GM23338 (cell line): Measurements from ENCODE around the gene AASDH. TPM values are rescaled to one million over a fixed set of nuclear protein-coding genes. Genes with fewer than 3 reads are reported as not detected.

Experiments used
- ATAC-seq: fragments of 200-7000 bp; cut with Tn5 transposase; 3 replicates; pipeline ENCODE4 v1.9.1; 2020
- DNase-seq: peaks from one replicate; pipeline ENCODE4 v3.0.0-alpha.2; 2015; ENCODE audit warnings: low spot score
- H2AFZ ChIP-seq: fragments of 200-600 bp; sonication (generic); 2 replicates; pipeline ENCODE4 v1.8.0; 2016; ENCODE audit warnings: antibody characterized with exemption, mild to moderate bottlenecking, moderate library complexity
- H3F3A ChIP-seq: fragments of 200-600 bp; sonication (generic); replicated peaks from 2 replicates; pipeline ENCODE4 v1.8.0; 2017; ENCODE audit warnings: antibody characterized with exemption, mixed run types, low read depth
- H3K27ac ChIP-seq: fragments of 200-600 bp; sonication (generic); 2 replicates; pipeline ENCODE4 v1.6.1; 2016; ENCODE audit warnings: low read depth
- H3K27me3 ChIP-seq: fragments of 200-600 bp; sonication (generic); 2 replicates; pipeline ENCODE4 v1.8.0; 2016; ENCODE audit warnings: mild to moderate bottlenecking, mixed run types, moderate library complexity; ENCODE audit not compliant: insufficient read depth
- H3K36me3 ChIP-seq: fragments of 200-600 bp; sonication (generic); 2 replicates; pipeline ENCODE4 v1.8.0; 2016; ENCODE audit warnings: mild to moderate bottlenecking; ENCODE audit not compliant: insufficient read depth
- H3K4me1 ChIP-seq: fragments of 200-600 bp; sonication (generic); 2 replicates; pipeline ENCODE4 v1.8.0; 2016; ENCODE audit warnings: mild to moderate bottlenecking, moderate library complexity; ENCODE audit not compliant: insufficient read depth
- H3K4me2 ChIP-seq: fragments of 200-600 bp; sonication (generic); 2 replicates; pipeline ENCODE4 v1.7.1; 2017; ENCODE audit warnings: mixed run types
- H3K4me3 ChIP-seq: fragments of 200-600 bp; sonication (generic); 2 replicates; pipeline ENCODE4 v1.6.1; 2016; ENCODE audit warnings: mixed run types
- H3K79me2 ChIP-seq: fragments of 200-600 bp; sonication (generic); replicated peaks from 2 replicates; pipeline ENCODE4 v1.8.0; 2017; ENCODE audit warnings: mild to moderate bottlenecking; ENCODE audit not compliant: insufficient read depth
- H3K9me2 ChIP-seq: fragments of 200-600 bp; sonication (generic); 2 replicates; pipeline ENCODE4 v1.8.0; 2017; ENCODE audit not compliant: insufficient read depth
- H4K20me1 ChIP-seq: fragments of 200-600 bp; sonication (generic); replicated peaks from 2 replicates; pipeline ENCODE4 v1.8.0; 2017; ENCODE audit warnings: mild to moderate bottlenecking; ENCODE audit not compliant: insufficient read depth
- H3K27ac Mint-ChIP-seq: 2 replicates; pipeline ENCODE4 v1.8.0; 2020; ENCODE audit warnings: inconsistent platforms, mild to moderate bottlenecking, moderate library complexity, mixed read lengths
- H3K27me3 Mint-ChIP-seq: 3 replicates; pipeline ENCODE4 v1.8.0; 2022; ENCODE audit warnings: low read depth, mild to moderate bottlenecking, moderate library complexity, mixed read lengths, inconsistent platforms; ENCODE audit not compliant: insufficient read depth, poor library complexity
- H3K36me3 Mint-ChIP-seq: 3 replicates; pipeline ENCODE4 v1.8.0; 2021; ENCODE audit warnings: low read depth, mild to moderate bottlenecking, inconsistent platforms, moderate library complexity, mixed read lengths
- H3K4me1 Mint-ChIP-seq: 3 replicates; pipeline ENCODE4 v1.8.0; 2020; ENCODE audit warnings: mild to moderate bottlenecking, inconsistent platforms, mixed read lengths
- H3K4me3 Mint-ChIP-seq: 3 replicates; pipeline ENCODE4 v1.8.0; 2021; ENCODE audit warnings: moderate library complexity, mild to moderate bottlenecking, inconsistent platforms, mixed read lengths
- H3K9me3 Mint-ChIP-seq: 3 replicates; pipeline ENCODE4 v1.8.0; 2020; ENCODE audit warnings: moderate library complexity, mild to moderate bottlenecking, inconsistent platforms, mixed read lengths
- CREB1 ChIP-seq: fragments of 250-450 bp; sonication (Bioruptor Pico); IDR thresholded peaks from 2 replicates; pipeline ENCODE4 v1.5.0; 2020; ENCODE audit warnings: low read depth, mild to moderate bottlenecking, moderate library complexity
- EZH2 ChIP-seq: fragments of 200-600 bp; sonication (generic); IDR thresholded peaks from one replicate; pipeline ENCODE4 v1.8.0; 2017; ENCODE audit warnings: antibody characterized with exemption, mild to moderate bottlenecking, low read depth; ENCODE audit not compliant: unreplicated experiment
- EZH2phosphoT487 ChIP-seq: fragments of 200-600 bp; sonication (generic); IDR thresholded peaks from one replicate; pipeline ENCODE4 v1.8.1; 2018; ENCODE audit warnings: antibody characterized with exemption; ENCODE audit not compliant: unreplicated experiment
- JUNB ChIP-seq: IDR thresholded peaks from one replicate; pipeline ENCODE4 v1.6.1; 2016; ENCODE audit warnings: antibody characterized with exemption; ENCODE audit not compliant: unreplicated experiment
- NANOG ChIP-seq: IDR thresholded peaks from 2 replicates; pipeline ENCODE4 v1.6.1; 2016; ENCODE audit warnings: antibody characterized with exemption, borderline replicate concordance
- POLR2AphosphoS5 ChIP-seq: IDR thresholded peaks from 2 replicates; pipeline ENCODE4 v1.6.1; 2016; ENCODE audit warnings: antibody characterized with exemption, low read depth
- STAT1 ChIP-seq: IDR thresholded peaks from one replicate; pipeline ENCODE4 v1.6.1; 2016; ENCODE audit warnings: antibody characterized with exemption; ENCODE audit not compliant: unreplicated experiment
- ZNF114 ChIP-seq: fragments of 250-450 bp; sonication (Bioruptor Pico); IDR thresholded peaks from 2 replicates; pipeline ENCODE4 v1.5.0; 2020; ENCODE audit warnings: mild to moderate bottlenecking, moderate library complexity
- ZNF331 ChIP-seq: fragments of 250-450 bp; sonication (Bioruptor Pico); IDR thresholded peaks from 2 replicates; pipeline ENCODE4 v1.5.0; 2020; ENCODE audit warnings: low read depth, mild to moderate bottlenecking, moderate library complexity
- polyA plus RNA-seq: library from polyadenylated mRNA; unstranded; fragments of >200 nt; fragmentation: Nextera tagmentation; extraction: Ambion mirVana; gene quantifications from 2 replicates; pipeline ENCODE4 v1.2.1, GENCODE V29; 2016
- total RNA-seq: library from RNA; depleted of rRNA; stranded (reverse); fragments of >200 nt; shearing (Covaris generic); gene quantifications from 2 replicates; pipeline ENCODE4 v1.2.3, GENCODE V29; 2014
- TF ChIP-seq, protein P1 (sequence below), 2 experiments: fragments of 200-600 bp in 1 of 2; sonication (generic) in 1 of 2; conservative IDR thresholded peaks; 2 replicates each; pipeline versions ENCODE4 v1.5.1 to v1.6.1; 2016 to 2017; ENCODE audit warnings: antibody characterized with exemption in 2 of 2, low read depth in 2 of 2, mild to moderate bottlenecking in 2 of 2, moderate library complexity in 1 of 2
- TF ChIP-seq, protein P2 (sequence below): fragments of 250-450 bp; sonication (Bioruptor Pico); IDR thresholded peaks from 2 replicates; pipeline ENCODE4 v1.5.0; 2020; ENCODE audit warnings: mild to moderate bottlenecking, moderate library complexity
- TF ChIP-seq, protein P3 (sequence below): IDR thresholded peaks from 2 replicates; pipeline ENCODE4 v1.6.1; 2016; ENCODE audit warnings: antibody characterized with exemption
- TF ChIP-seq, protein P4 (sequence below): IDR thresholded peaks from one replicate; pipeline ENCODE4 v1.6.1; 2018; ENCODE audit warnings: antibody characterized with exemption; ENCODE audit not compliant: unreplicated experiment

Gene AASDH
- total and polyA plus RNA-seq, 2 experiments from 2014 or later: 12.2 to 35.6 TPM

DNA sequence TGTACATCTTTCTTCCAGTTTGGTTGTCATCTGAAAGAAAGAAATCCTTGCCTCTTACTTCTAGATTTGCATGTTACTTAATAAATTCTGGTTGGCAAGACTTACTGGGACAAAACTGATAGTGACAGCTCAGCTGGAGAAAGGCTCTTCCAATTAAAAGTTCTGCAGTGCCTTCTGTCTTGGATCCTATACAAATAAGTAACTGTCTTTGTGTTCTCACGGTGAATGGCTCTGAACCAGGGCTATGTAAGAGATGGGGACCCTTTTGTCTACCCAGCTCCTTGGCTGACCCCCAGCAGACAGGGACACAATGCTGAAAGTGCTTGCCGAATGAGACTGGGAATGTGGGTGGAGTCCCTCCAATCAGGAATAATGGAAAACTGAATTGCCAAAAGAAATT, 89.5 kb downstream of the AASDH start:
- H3K36me3 Mint-ChIP-seq: no peaks in the 10 kb centered on the region
- H3K27me3 ChIP-seq: no peaks in the 10 kb centered on the region

More for the DNA sequence above, 89.5 kb downstream of the AASDH start:
- H2AFZ ChIP-seq: no peak overlapping the region
- no peaks in the 10 kb centered on the region for H3F3A ChIP-seq
- no peak overlapping the region for H3K4me2 ChIP-seq
- H3K36me3 ChIP-seq: no peaks in the 10 kb centered on the region
- H4K20me1 ChIP-seq: no peaks in the 10 kb centered on the region
- Mint-ChIP-seq H3K27me3 (peaks cover 2% of the 10 kb centered on the region), H3K27ac (no peak overlapping the region), H3K4me3 (no peak overlapping the region), H3K4me1 (peaks cover 14% of the 10 kb centered on the region), H3K9me3 (no peaks in the 10 kb centered on the region)
- H3K4me1 ChIP-seq: no peaks in the 10 kb centered on the region; the same call in none of the 2 replicates
- TF ChIP-seq EZH2phosphoT487 (no peak), JUNB (no peak), ZNF331 (CRISPR knock-in tag) (no peak), EZH2 (no peak), STAT1 (no peak), NANOG (no peak), CREB1 (CRISPR knock-in tag) (no peak), POLR2AphosphoS5 (no peak), ZNF114 (CRISPR knock-in tag) (no peak)
- TF ChIP-seq, protein P1, sequence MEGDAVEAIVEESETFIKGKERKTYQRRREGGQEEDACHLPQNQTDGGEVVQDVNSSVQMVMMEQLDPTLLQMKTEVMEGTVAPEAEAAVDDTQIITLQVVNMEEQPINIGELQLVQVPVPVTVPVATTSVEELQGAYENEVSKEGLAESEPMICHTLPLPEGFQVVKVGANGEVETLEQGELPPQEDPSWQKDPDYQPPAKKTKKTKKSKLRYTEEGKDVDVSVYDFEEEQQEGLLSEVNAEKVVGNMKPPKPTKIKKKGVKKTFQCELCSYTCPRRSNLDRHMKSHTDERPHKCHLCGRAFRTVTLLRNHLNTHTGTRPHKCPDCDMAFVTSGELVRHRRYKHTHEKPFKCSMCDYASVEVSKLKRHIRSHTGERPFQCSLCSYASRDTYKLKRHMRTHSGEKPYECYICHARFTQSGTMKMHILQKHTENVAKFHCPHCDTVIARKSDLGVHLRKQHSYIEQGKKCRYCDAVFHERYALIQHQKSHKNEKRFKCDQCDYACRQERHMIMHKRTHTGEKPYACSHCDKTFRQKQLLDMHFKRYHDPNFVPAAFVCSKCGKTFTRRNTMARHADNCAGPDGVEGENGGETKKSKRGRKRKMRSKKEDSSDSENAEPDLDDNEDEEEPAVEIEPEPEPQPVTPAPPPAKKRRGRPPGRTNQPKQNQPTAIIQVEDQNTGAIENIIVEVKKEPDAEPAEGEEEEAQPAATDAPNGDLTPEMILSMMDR (conservative IDR thresholded peaks at IDR 0.05; ENCODE audit: low read depth in 2 of 2): no peak
- TF ChIP-seq, protein P2, sequence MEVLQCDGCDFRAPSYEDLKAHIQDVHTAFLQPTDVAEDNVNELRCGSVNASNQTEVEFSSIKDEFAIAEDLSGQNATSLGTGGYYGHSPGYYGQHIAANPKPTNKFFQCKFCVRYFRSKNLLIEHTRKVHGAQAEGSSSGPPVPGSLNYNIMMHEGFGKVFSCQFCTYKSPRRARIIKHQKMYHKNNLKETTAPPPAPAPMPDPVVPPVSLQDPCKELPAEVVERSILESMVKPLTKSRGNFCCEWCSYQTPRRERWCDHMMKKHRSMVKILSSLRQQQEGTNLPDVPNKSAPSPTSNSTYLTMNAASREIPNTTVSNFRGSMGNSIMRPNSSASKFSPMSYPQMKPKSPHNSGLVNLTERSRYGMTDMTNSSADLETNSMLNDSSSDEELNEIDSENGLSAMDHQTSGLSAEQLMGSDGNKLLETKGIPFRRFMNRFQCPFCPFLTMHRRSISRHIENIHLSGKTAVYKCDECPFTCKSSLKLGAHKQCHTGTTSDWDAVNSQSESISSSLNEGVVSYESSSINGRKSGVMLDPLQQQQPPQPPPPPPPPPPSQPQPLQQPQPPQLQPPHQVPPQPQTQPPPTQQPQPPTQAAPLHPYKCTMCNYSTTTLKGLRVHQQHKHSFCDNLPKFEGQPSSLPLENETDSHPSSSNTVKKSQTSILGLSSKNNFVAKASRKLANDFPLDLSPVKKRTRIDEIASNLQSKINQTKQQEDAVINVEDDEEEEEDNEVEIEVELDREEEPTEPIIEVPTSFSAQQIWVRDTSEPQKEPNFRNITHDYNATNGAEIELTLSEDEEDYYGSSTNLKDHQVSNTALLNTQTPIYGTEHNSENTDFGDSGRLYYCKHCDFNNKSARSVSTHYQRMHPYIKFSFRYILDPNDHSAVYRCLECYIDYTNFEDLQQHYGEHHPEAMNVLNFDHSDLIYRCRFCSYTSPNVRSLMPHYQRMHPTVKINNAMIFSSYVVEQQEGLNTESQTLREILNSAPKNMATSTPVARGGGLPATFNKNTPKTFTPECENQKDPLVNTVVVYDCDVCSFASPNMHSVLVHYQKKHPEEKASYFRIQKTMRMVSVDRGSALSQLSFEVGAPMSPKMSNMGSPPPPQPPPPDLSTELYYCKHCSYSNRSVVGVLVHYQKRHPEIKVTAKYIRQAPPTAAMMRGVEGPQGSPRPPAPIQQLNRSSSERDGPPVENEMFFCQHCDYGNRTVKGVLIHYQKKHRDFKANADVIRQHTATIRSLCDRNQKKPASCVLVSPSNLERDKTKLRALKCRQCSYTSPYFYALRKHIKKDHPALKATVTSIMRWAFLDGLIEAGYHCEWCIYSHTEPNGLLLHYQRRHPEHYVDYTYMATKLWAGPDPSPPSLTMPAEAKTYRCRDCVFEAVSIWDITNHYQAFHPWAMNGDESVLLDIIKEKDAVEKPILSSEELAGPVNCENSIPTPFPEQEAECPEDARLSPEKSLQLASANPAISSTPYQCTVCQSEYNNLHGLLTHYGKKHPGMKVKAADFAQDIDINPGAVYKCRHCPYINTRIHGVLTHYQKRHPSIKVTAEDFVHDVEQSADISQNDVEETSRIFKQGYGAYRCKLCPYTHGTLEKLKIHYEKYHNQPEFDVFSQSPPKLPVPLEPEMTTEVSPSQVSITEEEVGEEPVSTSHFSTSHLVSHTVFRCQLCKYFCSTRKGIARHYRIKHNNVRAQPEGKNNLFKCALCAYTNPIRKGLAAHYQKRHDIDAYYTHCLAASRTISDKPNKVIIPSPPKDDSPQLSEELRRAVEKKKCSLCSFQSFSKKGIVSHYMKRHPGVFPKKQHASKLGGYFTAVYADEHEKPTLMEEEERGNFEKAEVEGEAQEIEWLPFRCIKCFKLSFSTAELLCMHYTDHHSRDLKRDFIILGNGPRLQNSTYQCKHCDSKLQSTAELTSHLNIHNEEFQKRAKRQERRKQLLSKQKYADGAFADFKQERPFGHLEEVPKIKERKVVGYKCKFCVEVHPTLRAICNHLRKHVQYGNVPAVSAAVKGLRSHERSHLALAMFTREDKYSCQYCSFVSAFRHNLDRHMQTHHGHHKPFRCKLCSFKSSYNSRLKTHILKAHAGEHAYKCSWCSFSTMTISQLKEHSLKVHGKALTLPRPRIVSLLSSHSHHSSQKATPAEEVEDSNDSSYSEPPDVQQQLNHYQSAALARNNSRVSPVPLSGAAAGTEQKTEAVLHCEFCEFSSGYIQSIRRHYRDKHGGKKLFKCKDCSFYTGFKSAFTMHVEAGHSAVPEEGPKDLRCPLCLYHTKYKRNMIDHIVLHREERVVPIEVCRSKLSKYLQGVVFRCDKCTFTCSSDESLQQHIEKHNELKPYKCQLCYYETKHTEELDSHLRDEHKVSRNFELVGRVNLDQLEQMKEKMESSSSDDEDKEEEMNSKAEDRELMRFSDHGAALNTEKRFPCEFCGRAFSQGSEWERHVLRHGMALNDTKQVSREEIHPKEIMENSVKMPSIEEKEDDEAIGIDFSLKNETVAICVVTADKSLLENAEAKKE (CRISPR knock-in tag): no peak
- TF ChIP-seq, protein P3, sequence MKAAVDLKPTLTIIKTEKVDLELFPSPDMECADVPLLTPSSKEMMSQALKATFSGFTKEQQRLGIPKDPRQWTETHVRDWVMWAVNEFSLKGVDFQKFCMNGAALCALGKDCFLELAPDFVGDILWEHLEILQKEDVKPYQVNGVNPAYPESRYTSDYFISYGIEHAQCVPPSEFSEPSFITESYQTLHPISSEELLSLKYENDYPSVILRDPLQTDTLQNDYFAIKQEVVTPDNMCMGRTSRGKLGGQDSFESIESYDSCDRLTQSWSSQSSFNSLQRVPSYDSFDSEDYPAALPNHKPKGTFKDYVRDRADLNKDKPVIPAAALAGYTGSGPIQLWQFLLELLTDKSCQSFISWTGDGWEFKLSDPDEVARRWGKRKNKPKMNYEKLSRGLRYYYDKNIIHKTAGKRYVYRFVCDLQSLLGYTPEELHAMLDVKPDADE: no peak
- TF ChIP-seq, protein P4, sequence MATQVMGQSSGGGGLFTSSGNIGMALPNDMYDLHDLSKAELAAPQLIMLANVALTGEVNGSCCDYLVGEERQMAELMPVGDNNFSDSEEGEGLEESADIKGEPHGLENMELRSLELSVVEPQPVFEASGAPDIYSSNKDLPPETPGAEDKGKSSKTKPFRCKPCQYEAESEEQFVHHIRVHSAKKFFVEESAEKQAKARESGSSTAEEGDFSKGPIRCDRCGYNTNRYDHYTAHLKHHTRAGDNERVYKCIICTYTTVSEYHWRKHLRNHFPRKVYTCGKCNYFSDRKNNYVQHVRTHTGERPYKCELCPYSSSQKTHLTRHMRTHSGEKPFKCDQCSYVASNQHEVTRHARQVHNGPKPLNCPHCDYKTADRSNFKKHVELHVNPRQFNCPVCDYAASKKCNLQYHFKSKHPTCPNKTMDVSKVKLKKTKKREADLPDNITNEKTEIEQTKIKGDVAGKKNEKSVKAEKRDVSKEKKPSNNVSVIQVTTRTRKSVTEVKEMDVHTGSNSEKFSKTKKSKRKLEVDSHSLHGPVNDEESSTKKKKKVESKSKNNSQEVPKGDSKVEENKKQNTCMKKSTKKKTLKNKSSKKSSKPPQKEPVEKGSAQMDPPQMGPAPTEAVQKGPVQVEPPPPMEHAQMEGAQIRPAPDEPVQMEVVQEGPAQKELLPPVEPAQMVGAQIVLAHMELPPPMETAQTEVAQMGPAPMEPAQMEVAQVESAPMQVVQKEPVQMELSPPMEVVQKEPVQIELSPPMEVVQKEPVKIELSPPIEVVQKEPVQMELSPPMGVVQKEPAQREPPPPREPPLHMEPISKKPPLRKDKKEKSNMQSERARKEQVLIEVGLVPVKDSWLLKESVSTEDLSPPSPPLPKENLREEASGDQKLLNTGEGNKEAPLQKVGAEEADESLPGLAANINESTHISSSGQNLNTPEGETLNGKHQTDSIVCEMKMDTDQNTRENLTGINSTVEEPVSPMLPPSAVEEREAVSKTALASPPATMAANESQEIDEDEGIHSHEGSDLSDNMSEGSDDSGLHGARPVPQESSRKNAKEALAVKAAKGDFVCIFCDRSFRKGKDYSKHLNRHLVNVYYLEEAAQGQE: no peak
- H3K27ac ChIP-seq: no peak overlapping the region
- no peak overlapping the region for H3K4me3 ChIP-seq
- ATAC-seq (no peak), DNase-seq (no peak)
- no peaks in the 10 kb centered on the region for H3K9me2 ChIP-seq
- no peaks in the 10 kb centered on the region for H3K79me2 ChIP-seq
